GM23248 (cell line): ENCODE data around the gene TXNL4A. TPM values are rescaled to one million over a fixed set of nuclear protein-coding genes. Genes with fewer than 3 reads are reported as not detected.
"Not testable (repeated sequence)": the region's sequence is repeated elsewhere in the genome, so short reads cannot be mapped to it uniquely, and the experiment has no call there.

ENCODE experiments used
- DNase-seq: peaks from one replicate; pipeline ENCODE4 v3.0.0-alpha.2; 2015
- H2AFZ ChIP-seq: fragments of 200-600 bp; sonication (generic); 2 replicates; pipeline ENCODE4 v1.6.1; 2016; ENCODE audit warnings: antibody characterized with exemption
- H3F3A ChIP-seq: fragments of 200-600 bp; sonication (generic); 2 replicates; pipeline ENCODE4 v1.6.1; 2016; ENCODE audit warnings: mild to moderate bottlenecking, antibody characterized with exemption, mixed run types; ENCODE audit not compliant: insufficient read depth
- H3K27ac ChIP-seq: fragments of 200-600 bp; sonication (generic); 2 replicates; pipeline ENCODE4 v1.5.1; 2016; ENCODE audit warnings: mild to moderate bottlenecking
- H3K27me3 ChIP-seq: fragments of 200-600 bp; sonication (generic); replicated peaks from 2 replicates; pipeline ENCODE4 v1.6.1; 2016; ENCODE audit warnings: mild to moderate bottlenecking; ENCODE audit not compliant: insufficient read depth
- H3K36me3 ChIP-seq: fragments of 200-600 bp; sonication (generic); 2 replicates; pipeline ENCODE4 v1.6.1; 2016; ENCODE audit warnings: low read depth, mild to moderate bottlenecking
- H3K4me1 ChIP-seq: fragments of 200-600 bp; sonication (generic); 2 replicates; pipeline ENCODE4 v1.6.1; 2016; ENCODE audit warnings: mild to moderate bottlenecking; ENCODE audit not compliant: insufficient read depth
- H3K4me2 ChIP-seq: fragments of 200-600 bp; sonication (generic); one replicate; pipeline ENCODE4 v1.6.1; 2016; ENCODE audit warnings: mild to moderate bottlenecking; ENCODE audit not compliant: unreplicated experiment
- H3K4me3 ChIP-seq: fragments of 200-600 bp; sonication (generic); 2 replicates; pipeline ENCODE4 v1.5.1; 2016; ENCODE audit warnings: mild to moderate bottlenecking
- H3K79me2 ChIP-seq: fragments of 200-600 bp; sonication (generic); 2 replicates; pipeline ENCODE4 v1.6.1; 2016; ENCODE audit warnings: mild to moderate bottlenecking; ENCODE audit not compliant: insufficient read depth
- H3K9ac ChIP-seq: fragments of 200-600 bp; sonication (generic); 2 replicates; pipeline ENCODE4 v1.6.1; 2016; ENCODE audit warnings: mild to moderate bottlenecking
- H3K9me2 ChIP-seq: fragments of 200-600 bp; sonication (generic); 2 replicates; pipeline ENCODE4 v1.6.1; 2016; ENCODE audit warnings: mixed run types, mild to moderate bottlenecking, moderate library complexity; ENCODE audit not compliant: insufficient read depth
- H3K9me3 ChIP-seq: fragments of 200-600 bp; sonication (generic); one replicate; pipeline ENCODE4 v1.6.1; 2017; ENCODE audit warnings: low read depth
- H4K20me1 ChIP-seq: fragments of 200-600 bp; sonication (generic); 2 replicates; pipeline ENCODE4 v1.6.0; 2016; ENCODE audit not compliant: insufficient read depth
- EZH2 ChIP-seq: fragments of 200-600 bp; sonication (generic); IDR thresholded peaks from 2 replicates; pipeline ENCODE4 v1.6.1; 2018; ENCODE audit warnings: antibody characterized with exemption, mild to moderate bottlenecking; ENCODE audit not compliant: insufficient read depth, poor library complexity, severe bottlenecking
- EZH2phosphoT487 ChIP-seq: fragments of 200-600 bp; sonication (generic); IDR thresholded peaks from 2 replicates; pipeline ENCODE4 v1.6.1; 2018; ENCODE audit warnings: antibody characterized with exemption, moderate library complexity, mild to moderate bottlenecking, low read depth; ENCODE audit not compliant: insufficient read depth
- WGBS, 2 experiments: methylation state at CpG; one replicate each; pipeline ENCODE4 v1.1.6; 2015 to 2017; ENCODE audit warnings: low lambda C conversion rate in 2 of 2, low coverage in 1 of 2; ENCODE audit errors: missing lambda C conversion rate in 2 of 2; 5-methylcytosine and 5-hydroxymethylcytosine counted together
- in situ Hi-C: fragments of 300-500 bp; cut with MboI; formaldehyde crosslinking; loops from 2 replicates; pipeline ENCODE4 v1.15.0; 2020
- polyA plus RNA-seq: library from polyadenylated mRNA; unstranded; fragments of >200 nt; fragmentation: Nextera tagmentation; extraction: Ambion mirVana; gene quantifications from 2 replicates; pipeline ENCODE4 v1.2.1, GENCODE V29; 2016
- total RNA-seq: library from RNA; depleted of rRNA; stranded (reverse); fragments of >200 nt; shearing (Covaris generic); gene quantifications from 2 replicates; pipeline ENCODE4 v1.2.3, GENCODE V29; 2014

Gene TXNL4A
- total and polyA plus RNA-seq, 2 experiments from 2014 or later, result 17.4 to 192 TPM

- Histone ChIP-seq H2AFZ (no peak overlapping the region), H3K36me3 (no peaks in the 10 kb centered on the region), H3K9me2 (no peaks in the 10 kb centered on the region), H3F3A (peaks cover 18% of the 10 kb centered on the region), H3K4me3 (no peak overlapping the region), H4K20me1 (no peaks in the 10 kb centered on the region), H3K9me3 (no peaks in the 10 kb centered on the region), H3K27me3 (no peaks in the 10 kb centered on the region), H3K79me2 (no peaks in the 10 kb centered on the region), H3K9ac (no peak overlapping the region), H3K4me2 (no peak overlapping the region), H3K27ac (no peak overlapping the region), H3K4me1 (no peaks in the 10 kb centered on the region)
- 85% methylated on average over 7 of the region's 7 CpGs for WGBS, 2 experiments
- TF ChIP-seq EZH2, result no peak
- TF ChIP-seq EZH2phosphoT487, result no peak
- in situ Hi-C loops, result no loop called here
- DNase-seq, result no peak
These were observed 38.0 kb upstream of the TXNL4A start for GRCh38 chr18:80026363-80026762.

GRCh38 chr18:80023173-80023572, 34.8 kb upstream of the TXNL4A start:
- Histone ChIP-seq H3F3A (peaks cover 11% of the 10 kb centered on the region), H3K4me1 (no peaks in the 10 kb centered on the region), H3K27ac (no peak overlapping the region), H3K79me2 (no peaks in the 10 kb centered on the region), H3K9ac (no peak overlapping the region), H3K9me2 (no peaks in the 10 kb centered on the region), H3K36me3 (no peaks in the 10 kb centered on the region), H3K4me2 (no peak overlapping the region), H3K9me3 (no peaks in the 10 kb centered on the region), H4K20me1 (no peaks in the 10 kb centered on the region), H3K4me3 (no peak overlapping the region), H3K27me3 (no peaks in the 10 kb centered on the region), H2AFZ (no peak overlapping the region)
- peak; percentile 9 for DNase-seq
- 49 to 58% methylated on average over 4 of the region's 4 CpGs for WGBS, 2 experiments
- in situ Hi-C loops, result no loop called here
- TF ChIP-seq EZH2 (no peak), EZH2phosphoT487 (no peak)

DNA sequence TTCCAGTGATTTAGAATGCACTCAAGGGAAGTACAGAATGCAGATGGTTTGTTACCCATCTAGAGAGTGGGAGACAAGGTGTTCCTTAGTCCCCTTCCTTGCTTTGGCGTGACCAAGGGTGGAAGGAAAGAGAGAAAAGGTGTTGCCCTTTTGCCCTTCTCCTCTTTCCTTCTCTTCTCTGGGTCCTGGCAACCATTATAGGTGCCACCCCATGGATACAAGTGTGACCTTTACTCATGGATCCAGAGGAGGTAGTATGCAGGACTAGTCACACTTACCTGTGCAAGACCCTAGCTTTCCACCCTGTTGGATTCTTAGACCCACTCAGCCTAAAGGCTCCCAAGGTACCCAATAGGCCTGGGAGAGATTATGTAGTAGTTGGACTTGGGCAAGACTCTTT, 34.2 kb upstream of the TXNL4A start:
- Histone ChIP-seq H3K4me3 (no peak overlapping the region), H4K20me1 (no peaks in the 10 kb centered on the region), H3F3A (peaks cover 11% of the 10 kb centered on the region), H3K27ac (no peak overlapping the region), H3K27me3 (no peaks in the 10 kb centered on the region), H3K9me2 (no peaks in the 10 kb centered on the region), H3K4me2 (no peak overlapping the region), H3K4me1 (no peaks in the 10 kb centered on the region), H3K9me3 (no peaks in the 10 kb centered on the region), H2AFZ (no peak overlapping the region), H3K79me2 (no peaks in the 10 kb centered on the region), H3K36me3 (no peaks in the 10 kb centered on the region), H3K9ac (no peak overlapping the region)
- peak; percentile 40 for DNase-seq
- WGBS, 2 experiments, result 0 to 9% methylated on average over 1 of the region's 1 CpG
- in situ Hi-C loops, result no loop called here
- no peak for TF ChIP-seq EZH2
- no peak for TF ChIP-seq EZH2phosphoT487

- DNase-seq, result no peak
- Histone ChIP-seq H3K4me3 (no peak overlapping the region), H2AFZ (no peak overlapping the region), H3K36me3 (no peaks in the 10 kb centered on the region), H4K20me1 (no peaks in the 10 kb centered on the region), H3K9me2 (no peaks in the 10 kb centered on the region), H3K9me3 (no peaks in the 10 kb centered on the region), H3K9ac (no peak overlapping the region), H3K4me1 (peaks cover 8% of the 10 kb centered on the region), H3K4me2 (no peak overlapping the region), H3F3A (peaks cover 18% of the 10 kb centered on the region), H3K27me3 (no peaks in the 10 kb centered on the region), H3K27ac (no peak overlapping the region), H3K79me2 (no peaks in the 10 kb centered on the region)
- no peak for TF ChIP-seq EZH2phosphoT487
- no peak for TF ChIP-seq EZH2
- in situ Hi-C loops, result no loop called here
- 81 to 97% methylated on average over 14 to 20 of the region's 20 CpGs for WGBS, 2 experiments
These were observed 24.4 kb upstream of the TXNL4A start for GRCh38 chr18:80012714-80013113.

GRCh38 chr18:80011496-80012137, 23.3 kb upstream of the TXNL4A start:
- 91 to 94% methylated on average over 13 to 14 of the region's 14 CpGs for WGBS, 2 experiments
- H3K9me2 ChIP-seq, H3K27me3 ChIP-seq: not testable (repeated sequence)

More at GRCh38 chr18:80011496-80012137, 23.3 kb upstream of the TXNL4A start:
- H2AFZ ChIP-seq, H3K9ac ChIP-seq, H3K4me1 ChIP-seq, in situ Hi-C loops, H3K36me3 ChIP-seq, H3K4me3 ChIP-seq, H4K20me1 ChIP-seq, H3K79me2 ChIP-seq, H3K9me3 ChIP-seq, H3K27ac ChIP-seq, DNase-seq, H3K4me2 ChIP-seq: not testable (repeated sequence)
- H3F3A ChIP-seq, result peaks cover 18% of the 10 kb centered on the region
